ENCODE measurements around the gene CPXM2.

Gene CPXM2

GRCh38 chr10:123774132-123774742 lies 117.4 kb downstream of the CPXM2 start:
- H2AFZ ChIP-seq (ENCODE audit: low read depth): no peak overlapping the region
- H3K27me3 ChIP-seq (ENCODE audit: insufficient read depth, low read depth): no peaks in the 10 kb centered on the region
- no peaks in the 10 kb centered on the region for H3K36me3 ChIP-seq (ENCODE audit: insufficient read depth)
- no peak overlapping the region for H3K4me3 ChIP-seq (IDR thresholded peaks at IDR 0.05; ENCODE audit: insufficient read depth, low read depth, low read length)
- no peaks in the 10 kb centered on the region for H4K20me1 ChIP-seq (ENCODE audit: insufficient read depth)
- H3K4me2 ChIP-seq: no peak overlapping the region
- H3K4me1 ChIP-seq (ENCODE audit: low read depth, poor library complexity, severe bottlenecking): no peaks in the 10 kb centered on the region
- TF ChIP-seq CTCF (conservative IDR thresholded peaks at IDR 0.05; ENCODE audit: low read depth, low read length): no peak
- no peak overlapping the region for H3K27ac ChIP-seq
- H3K79me2 ChIP-seq (ENCODE audit: insufficient read depth, low read depth): no peaks in the 10 kb centered on the region
- H3K9ac ChIP-seq: no peak overlapping the region

- TF ChIP-seq CTCF (conservative IDR thresholded peaks at IDR 0.05; ENCODE audit: low read depth, low read length): no peak
- Histone ChIP-seq H3K79me2 (ENCODE audit: insufficient read depth, low read depth) (no peaks in the 10 kb centered on the region), H3K27ac (no peak overlapping the region), H3K36me3 (ENCODE audit: insufficient read depth) (no peaks in the 10 kb centered on the region), H3K4me1 (ENCODE audit: low read depth, poor library complexity, severe bottlenecking) (no peaks in the 10 kb centered on the region), H4K20me1 (ENCODE audit: insufficient read depth) (no peaks in the 10 kb centered on the region), H3K4me2 (no peak overlapping the region), H3K9ac (no peak overlapping the region), H3K27me3 (ENCODE audit: insufficient read depth, low read depth) (no peaks in the 10 kb centered on the region), H3K4me3 (IDR thresholded peaks at IDR 0.05; ENCODE audit: insufficient read depth, low read depth, low read length) (no peak overlapping the region), H2AFZ (ENCODE audit: low read depth) (no peak overlapping the region)
These were observed 118.7 kb downstream of the CPXM2 start for GRCh38 chr10:123772645-123773508.

- Histone ChIP-seq H4K20me1 (ENCODE audit: insufficient read depth) (no peaks in the 10 kb centered on the region), H2AFZ (ENCODE audit: low read depth) (no peak overlapping the region), H3K27me3 (ENCODE audit: insufficient read depth, low read depth) (no peaks in the 10 kb centered on the region), H3K79me2 (ENCODE audit: insufficient read depth, low read depth) (no peaks in the 10 kb centered on the region), H3K9ac (no peak overlapping the region), H3K4me1 (ENCODE audit: low read depth, poor library complexity, severe bottlenecking) (no peaks in the 10 kb centered on the region), H3K36me3 (ENCODE audit: insufficient read depth) (no peaks in the 10 kb centered on the region), H3K4me2 (no peak overlapping the region), H3K27ac (no peak overlapping the region), H3K4me3 (IDR thresholded peaks at IDR 0.05; ENCODE audit: insufficient read depth, low read depth, low read length) (no peak overlapping the region)
- no peak for TF ChIP-seq CTCF (conservative IDR thresholded peaks at IDR 0.05; ENCODE audit: low read depth, low read length)
These were observed 119.5 kb downstream of the CPXM2 start for GRCh38 chr10:123771877-123772644.

- no peak for TF ChIP-seq CTCF (conservative IDR thresholded peaks at IDR 0.05; ENCODE audit: low read depth, low read length)
- Histone ChIP-seq H3K4me3 (IDR thresholded peaks at IDR 0.05; ENCODE audit: insufficient read depth, low read depth, low read length) (no peak overlapping the region), H3K27me3 (ENCODE audit: insufficient read depth, low read depth) (no peaks in the 10 kb centered on the region), H3K9ac (no peak overlapping the region), H3K27ac (no peak overlapping the region), H3K4me2 (no peak overlapping the region), H3K36me3 (ENCODE audit: insufficient read depth) (no peaks in the 10 kb centered on the region), H3K4me1 (ENCODE audit: low read depth, poor library complexity, severe bottlenecking) (no peaks in the 10 kb centered on the region), H2AFZ (ENCODE audit: low read depth) (no peak overlapping the region), H3K79me2 (ENCODE audit: insufficient read depth, low read depth) (no peaks in the 10 kb centered on the region), H4K20me1 (ENCODE audit: insufficient read depth) (no peaks in the 10 kb centered on the region)
These were observed 122.0 kb downstream of the CPXM2 start for GRCh38 chr10:123769647-123770046.

Data from KMS-11 (cell line).